Right ventricle myocardium inferior (tissue), 1 donor: ENCODE measurements around the gene SNRNP48. TPM values are rescaled to one million over a fixed set of nuclear protein-coding genes. Genes with fewer than 3 reads are reported as not detected.

ENCODE experiments used
- ATAC-seq: fragments of 200-7000 bp; cut with Tn5 transposase; one replicate; pipeline ENCODE4 v1.9.1; 2020; ENCODE audit warnings: mild to moderate bottlenecking, moderate library complexity
- DNase-seq: peaks from one replicate; pipeline ENCODE4 v3.0.0; 2021; ENCODE audit errors: missing footprints
- intact Hi-C: fragments of 100-400 bp; cut with DNase I; formaldehyde crosslinking; loops from one replicate; pipeline ENCODE4 v1.11.0; 2022
- total RNA-seq: library from RNA; stranded (reverse); fragmentation: NEBNext Ultra II Directional; extraction: Animal tissue kit (Norgen Biotek cat#: 25700); gene quantifications from one replicate; pipeline ENCODE4 v1.2.1, GENCODE V29; 2021
- donor health status: DM: no; HTN: yes; CAD: no; lungs with severe emphysema.

The SNRNP48 gene
- total RNA-seq, 1 donor from 2014 or later: 16.2 TPM

GRCh38 chr6:7585287-7585930, 4.6 kb upstream of the SNRNP48 start:
- intact Hi-C loops: no loop called here
- no peak for ATAC-seq
- no peak for DNase-seq

GRCh38 chr6:7587631-7588100, 2.3 kb upstream of the SNRNP48 start:
- no peak for ATAC-seq

GRCh38 chr6:7588506-7588905, 1.5 kb upstream of the SNRNP48 start:
- no peak for ATAC-seq
- intact Hi-C loops: no loop called here
- DNase-seq: no peak

More at GRCh38 chr6:7587631-7588100, 2.3 kb upstream of the SNRNP48 start:
- intact Hi-C loops: no loop called here
- DNase-seq: no peak

GRCh38 chr6:7589221-7589620, 777 bp upstream of the SNRNP48 start:
- ATAC-seq (no peak), DNase-seq (no peak)
- intact Hi-C loops: no loop called here

GRCh38 chr6:7590918-7591302, 912 bp downstream of the SNRNP48 start:
- intact Hi-C loops: loop anchor here (10.0 kb wide), 1 partner anchor 166 kb away; no protein-coding TSS in a partner anchor
- ATAC-seq (no peak), DNase-seq (no peak)

- no peak for ATAC-seq
- intact Hi-C loops: loop anchor here (10.0 kb wide), 1 partner anchor 167 kb away; no protein-coding TSS in a partner anchor
- DNase-seq: no peak
These were observed 1.8 kb downstream of the SNRNP48 start for GRCh38 chr6:7591770-7592169.

- intact Hi-C loops: loop anchor here (10.0 kb wide), 1 partner anchor 168 kb away; no protein-coding TSS in a partner anchor
These were observed 3.2 kb downstream of the SNRNP48 start for GRCh38 chr6:7593229-7593628.

GRCh38 chr6:7594579-7595125, 4.7 kb downstream of the SNRNP48 start:
- intact Hi-C loops: loop anchor here (10.0 kb wide), 1 partner anchor 170 kb away; no protein-coding TSS in a partner anchor
- no peak for ATAC-seq
- DNase-seq: no peak

More at GRCh38 chr6:7593229-7593628, 3.2 kb downstream of the SNRNP48 start:
- ATAC-seq (no peak), DNase-seq (no peak)

GRCh38 chr6:7604003-7604402, 14.0 kb downstream of the SNRNP48 start:
- intact Hi-C loops: no loop called here
- DNase-seq (no peak), ATAC-seq (peak; percentile 92)

GRCh38 chr6:7604506-7604905, 14.5 kb downstream of the SNRNP48 start:
- DNase-seq: no peak
- intact Hi-C loops: no loop called here
- ATAC-seq: no peak

GRCh38 chr6:7615611-7616383, 25.8 kb downstream of the SNRNP48 start:
- intact Hi-C loops: loop anchor here (5.0 to 10.0 kb wide), 2 partner anchors 338 to 941 kb away; no protein-coding TSS in a partner anchor
- DNase-seq (no peak), ATAC-seq (peak; percentile 18)

- peak; percentile 73 for DNase-seq
- intact Hi-C loops: loop anchor here (5.0 to 10.0 kb wide), 2 partner anchors 341 to 943 kb away; no protein-coding TSS in a partner anchor
- ATAC-seq: peak; percentile 49
These were observed 28.1 kb downstream of the SNRNP48 start for GRCh38 chr6:7617801-7618764.

- no peak for DNase-seq
- no peak for ATAC-seq
These were observed 31.8 kb downstream of the SNRNP48 start for GRCh38 chr6:7621761-7622160.

GRCh38 chr6:7624796-7625710, 35.1 kb downstream of the SNRNP48 start:
- DNase-seq: no peak
- intact Hi-C loops: no loop called here

More at GRCh38 chr6:7621761-7622160, 31.8 kb downstream of the SNRNP48 start:
- intact Hi-C loops: no loop called here

GRCh38 chr6:7628479-7628878, 38.5 kb downstream of the SNRNP48 start:
- ATAC-seq (no peak), DNase-seq (no peak)
- intact Hi-C loops: no loop called here

More at GRCh38 chr6:7624796-7625710, 35.1 kb downstream of the SNRNP48 start:
- ATAC-seq: no peak

GRCh38 chr6:7628909-7629308, 38.9 kb downstream of the SNRNP48 start:
- no peak for ATAC-seq

GRCh38 chr6:7629321-7629720, 39.3 kb downstream of the SNRNP48 start:
- intact Hi-C loops: no loop called here
- ATAC-seq (no peak), DNase-seq (no peak)

More at GRCh38 chr6:7628909-7629308, 38.9 kb downstream of the SNRNP48 start:
- no peak for DNase-seq
- intact Hi-C loops: no loop called here
